HG02642 (cell line): ENCODE data around the gene KRT83.
"Not testable (repeated sequence)": the region's sequence is repeated elsewhere in the genome, so short reads cannot be mapped to it uniquely, and the experiment has no call there.

ENCODE experiments used
- ATAC-seq: cut with Tn5 transposase; IDR thresholded peaks from one replicate; pipeline ENCODE4 v1.9.1; 2021; ENCODE audit warnings: mild to moderate bottlenecking; ENCODE audit not compliant: unreplicated experiment, poor library complexity

Gene KRT83

DNA sequence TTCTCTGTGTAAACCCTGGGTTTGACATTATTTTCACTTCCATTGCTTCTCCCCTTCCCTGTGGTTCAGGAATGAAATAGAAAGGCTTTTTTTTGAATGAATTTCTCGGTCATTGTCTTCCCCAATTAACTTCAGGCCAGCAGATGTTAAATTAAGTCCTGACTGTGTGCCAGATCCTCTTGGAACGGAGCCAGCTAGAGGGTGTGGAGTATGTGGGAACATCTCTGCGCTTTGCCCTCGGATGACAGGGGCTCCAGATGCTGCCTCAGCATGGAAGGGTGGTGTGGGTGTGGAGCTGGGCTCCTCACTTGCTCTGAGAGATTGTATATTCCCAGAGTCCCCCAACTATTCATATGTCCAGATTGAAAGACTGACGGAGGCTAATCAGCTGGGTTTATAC lies 33.0 kb upstream of the KRT83 start:
- ATAC-seq, result no peak

DNA sequence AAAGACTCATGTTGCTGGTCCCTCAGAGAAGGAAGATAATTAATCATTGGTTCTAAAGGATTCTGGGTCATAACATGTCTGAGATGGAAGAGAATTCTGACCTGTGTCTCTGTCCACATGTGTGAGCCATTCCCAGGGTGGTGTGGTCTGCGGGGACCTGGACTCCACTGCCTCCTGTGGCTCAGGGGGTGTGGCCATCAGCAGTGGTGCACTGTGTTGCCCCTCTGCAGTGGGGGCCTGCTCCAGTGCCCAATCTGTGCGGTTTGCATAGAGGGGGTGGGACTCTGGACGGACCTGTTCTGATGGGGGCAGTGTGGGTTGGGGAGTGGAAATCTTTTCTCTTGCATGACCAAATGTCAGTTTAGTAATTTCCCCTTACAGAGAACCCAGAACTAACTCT lies 32.6 kb upstream of the KRT83 start:
- ATAC-seq, result no peak

GRCh38 chr12:52352951-52353350 lies 31.8 kb upstream of the KRT83 start:
- ATAC-seq, result no peak

GRCh38 chr12:52351196-52352059 lies 30.2 kb upstream of the KRT83 start:
- no peak for ATAC-seq

- ATAC-seq, result no peak
Measured at GRCh38 chr12:52350786-52351185, 29.6 kb upstream of the KRT83 start.

DNA sequence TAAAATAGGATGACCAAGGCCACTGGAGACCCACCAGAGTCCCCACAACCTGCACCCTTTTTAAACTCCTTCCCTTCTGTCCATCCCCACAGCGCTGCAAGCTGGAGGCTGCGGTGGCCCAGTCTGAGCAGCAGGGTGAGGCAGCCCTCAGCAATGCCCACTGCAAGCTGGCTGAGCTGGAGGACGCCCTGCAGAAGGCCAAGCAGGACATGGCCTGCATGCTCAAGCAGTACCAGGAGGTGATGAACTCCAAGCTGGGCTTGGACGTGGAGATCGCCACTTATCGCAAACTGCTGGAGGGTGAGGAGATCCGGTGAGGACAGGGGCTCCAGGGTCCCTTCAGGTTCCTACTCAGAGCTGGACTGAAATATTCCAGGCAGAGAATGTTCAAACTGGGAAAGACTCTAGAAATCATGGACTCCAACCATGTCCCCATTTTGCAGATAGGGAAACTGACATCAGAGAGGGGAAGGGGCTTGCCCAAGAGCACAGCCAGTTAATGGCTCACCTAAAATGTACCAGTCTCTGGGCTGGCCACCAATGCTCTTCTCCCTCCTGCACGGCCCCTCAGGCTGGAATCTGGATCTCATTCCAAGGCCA lies 28.9 kb upstream of the KRT83 start:
- ATAC-seq, result no peak

- ATAC-seq, result no peak
Measured at GRCh38 chr12:52349196-52349595, 28.0 kb upstream of the KRT83 start.

- no peak for ATAC-seq
Measured at GRCh38 chr12:52347551-52348510, 26.6 kb upstream of the KRT83 start.

- ATAC-seq, result no peak
Measured at GRCh38 chr12:52347016-52347415, 25.8 kb upstream of the KRT83 start.

- no peak for ATAC-seq
Measured at GRCh38 chr12:52346593-52346992, 25.4 kb upstream of the KRT83 start.

DNA sequence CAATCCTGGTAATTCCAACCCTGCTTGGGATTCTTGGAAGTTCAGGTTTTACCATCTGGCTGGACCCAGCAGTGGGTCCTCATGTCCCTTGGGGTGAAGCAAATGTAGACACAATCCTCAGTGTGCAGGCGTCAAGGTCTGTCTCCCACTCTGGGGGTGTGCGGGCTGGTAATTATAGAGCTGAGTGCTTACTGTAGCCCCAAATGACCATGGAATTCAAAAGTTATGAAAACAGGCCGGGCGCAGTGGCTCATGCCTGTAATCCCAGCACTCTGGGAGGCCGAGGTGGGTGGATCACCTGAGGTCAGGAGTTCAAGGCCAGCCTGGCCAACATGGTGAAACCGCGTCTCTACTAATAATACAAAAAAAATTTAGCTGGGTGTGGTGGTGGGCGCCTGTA lies 23.8 kb upstream of the KRT83 start:
- ATAC-seq, result not testable (repeated sequence)

DNA sequence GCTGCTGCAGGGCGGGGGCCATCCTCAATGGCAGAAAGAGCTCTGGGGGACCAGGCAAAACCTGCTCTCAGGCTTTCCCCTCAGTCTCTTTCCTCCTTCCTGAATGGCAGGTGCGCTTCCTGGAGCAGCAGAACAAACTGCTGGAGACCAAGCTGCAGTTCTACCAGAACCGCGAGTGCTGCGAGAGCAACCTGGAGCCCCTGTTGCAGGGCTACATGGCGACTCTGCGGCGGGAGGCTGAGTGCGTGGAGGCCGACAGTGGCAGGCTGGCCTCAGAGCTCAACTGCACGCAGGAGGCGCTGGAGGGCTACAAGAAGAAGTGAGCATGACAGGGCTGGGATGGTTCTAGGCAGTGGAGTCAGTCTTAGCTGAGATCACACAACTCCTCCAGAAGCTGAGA lies 22.9 kb upstream of the KRT83 start:
- no peak for ATAC-seq

DNA sequence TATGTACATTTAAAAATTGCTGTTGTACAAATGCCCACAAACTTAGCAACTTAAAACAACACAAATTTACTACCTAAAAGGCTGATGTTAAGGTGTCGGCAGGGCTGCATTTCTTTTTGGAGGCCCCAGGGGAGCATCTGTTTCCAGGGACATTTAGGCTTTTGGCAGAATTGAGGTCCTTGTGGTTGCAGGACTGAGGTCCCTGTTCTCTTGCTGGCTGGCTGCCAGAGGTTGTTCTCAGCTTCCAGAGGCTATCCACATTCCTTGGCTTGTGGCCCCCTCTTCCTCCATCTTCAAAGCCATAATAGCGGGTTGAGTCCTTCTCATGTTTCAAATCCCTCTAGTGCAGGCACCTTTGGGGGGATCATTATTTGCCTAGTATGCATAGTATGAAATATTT lies 22.4 kb upstream of the KRT83 start:
- ATAC-seq, result no peak

GRCh38 chr12:52342781-52343490 lies 21.7 kb upstream of the KRT83 start:
- ATAC-seq, result no peak

GRCh38 chr12:52341066-52341580 lies 19.9 kb upstream of the KRT83 start:
- no peak for ATAC-seq

GRCh38 chr12:52338241-52338960 lies 17.2 kb upstream of the KRT83 start:
- no peak for ATAC-seq

DNA sequence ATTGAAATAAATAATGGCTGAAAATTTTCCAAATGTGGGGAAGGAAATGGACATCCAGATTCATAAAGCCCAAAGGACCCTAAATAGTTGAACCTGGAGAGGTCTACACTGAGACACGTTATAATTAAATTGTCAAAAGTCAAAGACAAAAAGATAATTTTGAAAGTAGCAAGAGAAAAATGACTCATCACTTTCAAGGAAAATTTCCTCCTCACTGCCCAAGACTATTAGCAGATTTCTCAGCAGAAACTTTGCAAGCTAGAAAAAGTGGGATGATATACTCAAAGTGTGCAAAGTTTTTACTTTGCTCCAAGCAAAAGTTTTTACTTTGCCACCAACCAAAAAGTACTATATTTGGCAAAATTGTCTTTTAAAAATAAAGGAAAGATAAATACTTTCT lies 15.9 kb upstream of the KRT83 start:
- no peak for ATAC-seq

DNA sequence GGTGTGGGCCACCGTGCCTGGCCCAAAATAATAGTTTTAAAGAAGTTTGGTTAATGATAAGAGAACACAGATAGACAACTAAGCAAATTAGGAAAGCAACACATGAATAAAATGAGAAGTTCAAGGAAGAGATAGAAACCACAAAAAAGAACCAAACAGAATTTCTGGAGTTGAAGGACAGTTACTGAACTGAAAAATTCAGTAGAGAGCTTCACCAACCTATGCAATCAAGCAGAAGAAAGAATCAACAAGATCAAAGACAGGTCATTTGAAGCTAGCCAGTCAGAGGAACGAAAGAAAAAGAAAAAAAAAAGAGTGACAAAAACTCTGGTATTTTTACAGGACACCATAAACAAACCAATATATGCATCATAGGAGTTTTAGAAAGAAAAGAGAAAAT lies 15.4 kb upstream of the KRT83 start:
- no peak for ATAC-seq

DNA sequence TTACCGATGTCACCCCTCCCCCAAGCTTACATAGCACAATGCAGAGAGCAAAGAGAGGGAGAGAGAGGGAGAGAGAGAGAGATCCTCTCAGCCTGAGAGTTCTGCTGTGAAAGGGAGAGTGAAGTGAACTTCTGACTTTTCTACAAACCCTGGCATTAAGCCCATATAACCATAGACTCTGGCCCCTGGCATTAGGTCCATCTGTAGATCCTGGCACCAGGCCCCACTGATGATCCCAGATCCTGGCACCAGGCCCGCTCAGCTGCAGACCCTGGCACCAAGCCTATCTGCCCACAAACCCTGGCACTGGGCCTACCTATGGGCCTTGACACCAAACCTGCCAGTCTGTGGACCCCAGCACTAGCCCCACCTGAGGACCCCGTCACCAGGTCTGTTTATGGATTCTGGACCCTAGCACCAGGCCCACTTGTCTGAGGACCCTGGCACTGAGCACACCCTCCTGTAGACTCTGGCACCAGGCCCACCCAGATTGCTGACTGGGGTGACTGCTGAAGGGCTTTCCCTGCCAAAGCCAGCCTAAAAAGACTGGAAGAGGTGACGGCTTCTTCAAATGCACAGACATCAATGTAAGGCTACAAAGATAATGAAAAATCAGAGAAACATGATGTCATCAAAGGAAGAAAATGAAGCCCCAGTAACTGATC lies 14.5 kb upstream of the KRT83 start:
- ATAC-seq, result no peak
